Measurements from ENCODE around the gene IL17RA.

Gene IL17RA

DNA sequence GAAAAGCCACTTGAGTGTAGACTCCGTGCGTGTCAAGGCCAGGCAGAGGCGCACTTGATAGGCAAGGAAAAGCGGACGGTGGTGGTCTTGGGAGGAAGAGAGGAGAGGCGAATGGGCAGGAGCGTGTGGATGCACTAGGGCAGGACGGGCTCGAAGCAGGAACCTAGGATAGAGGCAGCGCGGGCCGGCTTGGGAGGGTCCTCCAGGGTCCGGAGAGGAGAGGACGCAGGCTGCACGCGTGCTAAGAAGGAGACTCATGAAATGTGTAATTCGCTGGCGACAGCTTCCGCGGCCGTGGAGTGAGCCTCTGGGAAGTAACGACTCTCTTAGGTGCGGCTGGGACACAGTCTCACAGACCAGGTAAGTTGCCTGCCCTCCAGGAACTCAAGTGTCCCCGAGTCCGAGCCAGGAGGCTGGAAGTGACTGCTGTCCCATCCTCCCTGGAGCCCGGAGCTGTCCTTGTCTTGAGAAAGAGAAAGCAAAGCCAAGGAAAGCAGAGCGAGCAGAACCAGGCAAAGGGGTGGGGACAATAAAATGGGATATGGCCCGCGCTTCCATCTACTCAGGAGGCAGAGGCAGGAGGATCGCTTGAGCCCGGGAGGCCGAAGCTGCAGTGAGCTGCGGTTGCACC, 874 bp upstream of the IL17RA start:
- no peak for DNase-seq

GRCh38 chr22:17085277-17086181, 729 bp downstream of the IL17RA start:
- no peak for DNase-seq

DNA sequence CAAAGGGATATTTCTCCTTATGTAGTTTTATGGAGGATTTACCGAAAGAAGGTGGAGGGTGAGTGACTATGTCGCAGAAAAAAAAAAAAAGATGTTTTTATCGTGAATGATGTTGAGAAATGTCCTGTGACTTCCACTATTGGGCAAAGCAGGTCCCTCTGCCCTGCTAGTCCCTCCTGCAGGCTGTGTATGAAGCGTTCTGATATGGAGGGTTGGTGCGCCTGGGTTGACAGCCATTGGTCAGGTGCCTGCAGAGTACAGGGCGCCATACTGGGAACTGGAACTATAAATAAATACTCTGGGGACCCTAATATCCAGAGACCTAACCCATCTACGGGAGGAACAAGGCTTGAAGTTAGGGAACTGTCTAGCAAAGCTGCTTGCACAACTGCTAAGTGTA, 1.5 kb downstream of the IL17RA start:
- no peak for DNase-seq

DNA sequence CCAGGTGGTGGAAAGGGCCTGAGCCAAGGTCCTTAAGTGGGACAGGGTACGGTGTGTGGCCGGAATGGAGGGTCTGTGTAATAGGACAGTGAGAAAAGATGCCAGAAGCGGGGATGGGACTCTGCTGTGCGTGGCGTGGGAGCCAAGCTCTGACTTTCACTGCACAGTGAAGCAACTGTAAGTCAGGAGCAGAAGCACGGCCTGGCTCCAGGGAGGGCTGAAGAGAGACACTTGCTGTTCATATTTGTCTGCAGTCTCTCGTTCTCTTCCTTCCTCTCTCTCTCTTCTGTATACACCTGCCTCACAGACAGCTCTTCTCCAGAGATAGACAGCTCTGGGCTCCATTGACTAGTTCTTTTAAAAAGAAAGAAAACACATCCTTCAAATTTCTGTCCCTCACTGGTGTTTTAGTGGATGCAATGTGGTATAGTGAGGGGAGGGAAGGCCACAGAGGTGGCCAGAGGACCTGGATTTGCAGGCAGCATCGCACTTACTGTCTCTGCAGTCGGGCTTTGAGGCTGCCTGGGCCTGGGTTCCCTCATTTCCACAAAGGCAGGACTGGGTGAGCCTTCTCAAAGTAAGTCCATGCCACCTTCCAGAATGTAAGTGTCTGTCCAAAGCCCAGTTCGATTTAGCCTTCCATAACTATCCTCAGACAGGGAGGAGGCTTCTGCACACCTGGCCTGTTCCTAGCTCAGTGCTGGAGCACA, 2.1 kb downstream of the IL17RA start:
- DNase-seq: no peak

DNA sequence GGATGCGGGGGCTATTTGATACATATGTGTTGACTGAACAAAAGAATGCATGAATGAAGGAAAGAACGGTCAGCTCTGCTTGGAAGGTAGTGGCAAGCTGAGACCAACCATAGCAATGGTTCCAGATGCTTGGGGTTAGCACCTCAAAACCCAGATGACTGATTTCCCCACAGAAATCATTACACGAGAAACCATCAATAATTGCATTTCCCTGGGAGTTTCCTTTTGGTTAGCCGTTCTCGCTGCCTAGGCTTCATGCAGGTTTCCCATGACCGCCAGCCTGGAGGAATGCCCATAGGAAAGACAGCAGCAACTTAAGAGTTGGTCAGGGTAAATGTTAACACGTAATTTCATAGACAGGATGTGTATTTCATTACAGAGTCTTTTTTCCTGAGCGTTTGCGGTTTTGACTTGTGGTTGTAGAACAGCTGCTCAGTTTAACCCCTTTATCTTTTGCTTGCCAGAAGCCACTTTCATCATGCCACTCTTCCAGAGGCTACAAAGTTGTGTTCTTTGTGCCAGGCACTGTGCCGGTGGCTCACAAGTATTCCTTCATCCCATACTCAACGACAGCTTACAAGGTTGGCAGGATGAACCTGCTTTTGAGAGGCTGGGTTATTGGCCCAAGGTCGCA, 2.8 kb downstream of the IL17RA start:
- peak; percentile 49 for DNase-seq

- no peak for DNase-seq
These were observed 5.8 kb downstream of the IL17RA start for GRCh38 chr22:17090550-17090949.

GRCh38 chr22:17091851-17092250, 7.1 kb downstream of the IL17RA start:
- no peak for DNase-seq

DNA sequence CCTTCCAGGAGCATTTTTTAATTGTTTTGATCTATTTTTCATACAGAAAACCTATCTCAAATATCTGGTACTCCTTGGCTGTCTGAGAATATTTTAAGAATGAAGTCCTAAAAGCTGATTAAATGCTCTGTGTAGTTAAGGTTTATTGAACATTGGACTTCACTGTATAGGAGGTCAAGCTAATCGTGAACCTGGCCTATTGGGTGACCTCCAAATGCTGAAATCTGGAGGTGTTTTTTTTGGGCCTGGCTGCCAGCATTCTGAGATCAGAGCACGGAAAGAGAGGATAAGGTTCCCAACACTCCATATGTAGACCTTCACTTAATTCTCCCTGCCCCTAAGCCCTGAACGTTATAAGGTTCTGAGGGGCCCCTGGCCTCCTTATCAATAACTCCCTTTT, 8.3 kb downstream of the IL17RA start:
- DNase-seq: no peak

DNA sequence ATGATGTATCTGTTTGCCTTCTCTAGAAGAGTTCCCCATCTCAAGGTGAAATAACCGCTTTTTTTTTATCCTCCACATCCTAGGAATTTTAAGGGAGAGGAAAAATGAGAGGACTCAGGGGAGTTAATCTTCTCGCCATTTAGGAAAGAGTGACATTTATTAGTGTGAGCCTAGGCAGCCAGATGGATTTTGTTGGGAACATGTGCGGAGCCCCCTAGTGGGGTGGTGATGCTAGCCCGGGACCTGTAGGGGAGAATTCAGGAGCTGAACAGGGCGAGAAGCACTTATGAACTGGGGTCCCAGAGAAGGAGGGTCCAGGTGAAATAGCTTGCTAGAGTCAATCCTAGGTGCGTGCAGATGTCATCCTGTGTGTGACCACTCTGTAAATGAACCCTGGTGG, 10.7 kb downstream of the IL17RA start:
- DNase-seq: no peak

GRCh38 chr22:17096071-17096470, 11.3 kb downstream of the IL17RA start:
- no peak for DNase-seq

GRCh38 chr22:17097062-17097461, 12.3 kb downstream of the IL17RA start:
- no peak for DNase-seq

DNA sequence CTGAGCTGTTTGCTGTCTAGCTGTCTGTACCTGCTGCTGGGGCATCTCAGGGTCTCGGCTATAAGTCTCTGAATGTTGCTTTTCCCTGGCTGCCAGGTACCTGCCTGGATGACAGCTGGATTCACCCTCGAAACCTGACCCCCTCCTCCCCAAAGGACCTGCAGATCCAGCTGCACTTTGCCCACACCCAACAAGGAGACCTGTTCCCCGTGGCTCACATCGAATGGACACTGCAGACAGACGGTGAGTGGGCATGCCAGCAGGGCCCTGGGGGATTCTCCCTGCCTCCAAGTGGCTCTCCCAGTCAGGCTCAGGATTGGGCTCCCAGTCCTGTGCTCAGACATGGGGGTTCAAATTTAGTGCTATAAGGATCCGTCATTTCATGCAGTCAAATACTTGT, 12.9 kb downstream of the IL17RA start:
- no peak for DNase-seq

- DNase-seq: peak; percentile 77
These were observed 13.6 kb downstream of the IL17RA start for GRCh38 chr22:17098379-17098819.

GRCh38 chr22:17100621-17101020, 15.8 kb downstream of the IL17RA start:
- DNase-seq: no peak

DNA sequence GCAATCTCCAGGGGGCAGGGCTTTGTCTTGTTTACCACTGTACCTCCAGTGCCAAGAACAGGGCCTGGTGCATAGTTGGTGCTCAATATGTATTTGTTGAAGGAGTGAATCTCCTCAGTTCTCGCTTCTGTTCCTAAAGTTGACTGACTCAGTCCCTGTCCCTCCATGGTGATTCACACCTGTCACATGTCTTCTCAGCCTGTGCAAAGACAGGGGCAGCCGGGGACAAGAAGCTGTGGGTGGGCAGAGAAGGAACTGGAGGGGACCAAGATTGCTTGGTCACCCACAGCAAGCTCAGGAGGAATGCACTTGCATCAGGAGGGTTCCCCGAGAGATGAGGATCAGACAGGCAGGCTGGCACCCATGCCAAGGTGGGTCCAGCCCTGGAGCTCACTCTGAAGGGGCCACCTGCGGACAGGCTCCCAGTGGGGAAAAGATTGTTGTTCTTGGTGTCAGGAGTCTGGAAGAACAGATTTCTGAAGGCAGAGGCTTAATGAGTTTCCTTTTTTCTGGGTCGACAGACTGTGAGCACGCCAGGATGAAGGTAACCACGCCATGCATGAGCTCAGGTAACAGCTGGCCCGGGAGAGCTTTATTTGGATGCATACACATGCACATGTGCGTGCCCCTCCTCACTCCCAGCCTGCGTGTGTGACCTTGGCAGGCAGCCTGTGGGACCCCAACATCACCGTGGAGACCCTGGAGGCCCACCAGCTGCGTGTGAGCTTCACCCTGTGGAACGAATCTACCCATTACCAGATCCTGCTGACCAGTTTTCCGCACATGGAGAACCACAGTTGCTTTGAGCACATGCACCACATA, 16.9 kb downstream of the IL17RA start:
- DNase-seq: peak; percentile 42

- DNase-seq: no peak
These were observed 17.5 kb downstream of the IL17RA start for GRCh38 chr22:17102297-17102667.

DNA sequence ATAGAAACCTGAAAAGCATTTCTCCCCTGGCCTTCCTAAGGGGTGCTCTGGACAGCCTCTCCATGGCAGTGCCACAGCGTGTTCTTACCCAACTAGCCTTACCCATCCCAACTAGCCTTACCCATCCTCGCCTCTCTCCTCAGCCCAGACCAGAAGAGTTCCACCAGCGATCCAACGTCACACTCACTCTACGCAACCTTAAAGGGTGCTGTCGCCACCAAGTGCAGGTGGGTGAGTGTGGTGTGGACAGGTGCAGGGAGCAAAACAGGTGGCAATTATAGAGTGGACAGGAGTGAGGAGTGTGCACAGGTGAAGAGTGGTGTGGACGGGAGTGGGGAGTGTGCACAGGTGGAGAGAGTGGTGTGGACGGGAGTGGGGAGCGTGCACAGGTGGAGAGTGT, 18.6 kb downstream of the IL17RA start:
- DNase-seq: no peak

DNA sequence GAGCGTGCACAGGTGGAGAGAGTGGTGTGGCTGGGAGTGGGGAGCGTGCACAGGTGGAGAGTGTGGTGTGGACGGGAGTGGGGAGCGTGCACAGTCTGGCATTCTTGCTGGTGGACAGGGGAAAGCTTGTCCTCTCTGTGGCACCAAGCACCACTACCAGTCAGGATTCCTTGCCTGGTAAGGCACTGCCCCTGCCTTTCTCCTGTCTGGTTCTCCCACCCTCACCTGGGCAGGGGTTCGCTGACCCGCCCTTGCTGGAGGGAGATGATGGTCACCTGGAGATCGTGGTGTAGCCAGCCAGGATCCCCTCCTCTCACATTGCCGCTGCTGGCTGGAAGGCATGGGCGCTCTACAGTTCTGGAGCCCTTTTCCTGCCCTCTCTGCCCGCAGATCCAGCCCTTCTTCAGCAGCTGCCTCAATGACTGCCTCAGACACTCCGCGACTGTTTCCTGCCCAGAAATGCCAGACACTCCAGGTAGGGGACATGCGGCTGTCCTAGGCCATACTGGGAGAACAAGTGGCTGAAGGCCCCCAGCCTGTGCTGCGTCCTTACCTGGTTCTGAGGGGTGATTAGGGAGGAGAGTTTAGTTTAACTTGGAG, 19.6 kb downstream of the IL17RA start:
- DNase-seq: no peak

DNA sequence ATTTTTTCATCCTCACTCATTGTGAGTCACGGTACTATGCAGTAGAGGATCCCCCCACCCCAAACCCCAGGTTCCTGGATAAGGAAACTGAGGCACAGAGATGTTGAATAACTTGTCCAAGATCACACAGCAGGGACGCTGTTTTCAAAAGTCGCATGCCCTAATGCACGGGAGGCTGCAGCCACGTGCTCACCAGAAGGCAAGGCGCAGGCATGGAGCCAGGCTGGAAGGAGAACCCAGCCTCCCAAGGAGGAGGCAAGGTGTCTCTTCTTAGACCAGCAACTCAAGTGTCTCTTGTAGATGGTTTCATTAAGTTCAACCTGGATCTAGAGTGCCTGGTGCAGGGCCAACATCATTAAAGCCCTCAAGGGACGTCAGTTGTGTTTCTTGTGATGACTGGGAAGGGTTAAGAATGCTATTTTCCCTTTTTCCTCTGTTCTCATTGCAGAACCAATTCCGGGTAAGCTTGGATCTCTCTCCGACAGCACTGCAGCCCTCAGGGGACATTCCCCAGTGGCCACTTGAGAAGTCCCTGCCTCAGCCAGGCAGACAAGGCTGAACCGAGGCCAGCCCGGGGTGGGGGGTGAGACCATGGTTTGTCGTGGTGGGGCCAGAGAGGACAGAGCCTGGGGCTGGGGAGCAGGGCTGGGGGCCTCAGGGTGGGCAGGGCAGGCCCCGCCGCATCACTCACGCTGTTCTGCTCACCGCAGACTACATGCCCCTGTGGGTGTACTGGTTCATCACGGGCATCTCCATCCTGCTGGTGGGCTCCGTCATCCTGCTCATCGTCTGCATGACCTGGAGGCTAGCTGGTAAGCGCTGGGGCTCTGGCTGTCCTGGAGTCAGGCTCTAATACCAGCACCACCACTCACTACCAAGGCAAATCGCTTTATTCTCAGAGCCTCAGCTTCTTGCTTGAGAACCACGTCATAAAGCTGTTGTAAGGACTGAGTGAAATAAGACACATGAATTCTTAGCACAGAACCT, 20.6 kb downstream of the IL17RA start:
- DNase-seq: no peak

DNA sequence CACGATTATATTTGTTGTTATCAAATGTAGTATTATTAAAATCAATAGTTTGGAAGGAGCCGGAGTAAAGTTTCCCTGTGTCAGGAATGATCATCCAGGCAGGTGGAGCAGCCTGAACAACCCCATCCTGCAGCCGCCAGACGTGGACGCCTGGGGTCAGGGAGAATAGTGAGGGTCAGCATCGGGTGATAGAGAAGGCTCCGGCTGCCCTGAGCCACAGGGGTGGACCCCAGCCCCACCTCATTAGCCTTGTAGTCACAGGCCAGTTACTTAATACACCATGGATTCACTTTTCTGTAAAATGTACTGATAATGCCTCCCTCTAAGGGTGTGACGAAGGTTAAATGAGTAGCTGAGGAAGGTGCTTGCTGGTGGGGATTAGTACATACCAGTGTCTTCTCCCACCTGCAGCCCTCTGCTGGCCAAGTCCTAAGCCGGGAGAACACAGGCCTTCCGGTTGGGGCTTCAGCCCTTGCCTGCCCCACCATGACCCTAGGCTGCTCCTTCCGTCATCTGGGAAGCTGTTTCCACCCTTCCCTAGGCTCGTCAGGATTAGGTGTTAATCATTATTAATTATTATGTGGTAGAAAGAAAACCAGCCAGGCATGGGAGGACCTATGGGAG, 21.5 kb downstream of the IL17RA start:
- DNase-seq: peak; percentile 38

Measured in NK-92 treated with Interleukin-12 subunit alpha and Interleukin-12 subunit beta, amount 100 ng/mL, for 24 hours (cell line).